ENCODE measurements around the gene RPS3.

GRCh38 chr11:75421035-75421602, 21.8 kb downstream of the RPS3 start:
- TF ChIP-seq CTCF (optimal IDR thresholded peaks at IDR 0.05 in 1 of 3, IDR thresholded peaks at IDR 0.05 in 1 of 3, conservative IDR thresholded peaks at IDR 0.05 in 1 of 3; ENCODE audit: extremely low read depth in 1 of 3, insufficient read depth in 2 of 3, low read length in 3 of 3) (no peak), EZH2 (IDR thresholded peaks at IDR 0.05; ENCODE audit: low read length) (no peak)
